SU-DHL-6 (cell line): Measurements from ENCODE around the gene ZNF512.

Source experiments
- CTCF ChIP-seq: fragments of 200-600 bp; sonication (generic); IDR thresholded peaks from one replicate; pipeline ENCODE4 v1.5.1; 2017; ENCODE audit warnings: antibody characterized with exemption, mild to moderate bottlenecking, low read length, moderate library complexity; ENCODE audit not compliant: insufficient read depth, poor library complexity, severe bottlenecking
- EZH2phosphoT487 ChIP-seq: fragments of 200-600 bp; sonication (generic), shearing (Covaris generic); conservative IDR thresholded peaks from 2 replicates; pipeline ENCODE4 v1.6.1; 2018; ENCODE audit warnings: mild to moderate bottlenecking, antibody characterized with exemption, low read length, moderate library complexity, mixed read lengths

GRCh38 chr2:27544143-27544821, 38.6 kb upstream of the ZNF512 start:
- TF ChIP-seq CTCF (no peak), EZH2phosphoT487 (no peak)
